Endothelial cell of umbilical vein (primary cell): ENCODE results near the gene CCR4. TPM values are rescaled to one million over a fixed set of nuclear protein-coding genes. Genes with fewer than 3 reads are reported as not detected.
"Not testable (repeated sequence)": the region's sequence is repeated elsewhere in the genome, so short reads cannot be mapped to it uniquely, and the experiment has no call there.

Experiments used
- BruUV-seq: library from RNA; stranded (reverse); fragments of 400-500 nt; replicated peaks from 2 replicates; lab custom pipeline; 2021; lab: Mats Ljungman, UMichigan
- CTCF ChIA-PET: fragments of 300-600, 350-600 bp; sonication (Branson Sonifier 250); formaldehyde crosslinking; loops from one replicate; lab custom pipeline; 2021; ENCODE audit warnings: antibody characterized with exemption, inconsistent platforms; lab: Charles Lee
- POLR2A ChIA-PET: fragments of 300-600, 350-600 bp; sonication (Branson Sonifier 250); formaldehyde crosslinking; loops from one replicate; lab custom pipeline; 2021; ENCODE audit warnings: antibody characterized with exemption, inconsistent platforms; lab: Charles Lee
- DNase-seq: peaks from one replicate; pipeline ENCODE4 v3.0.0-alpha.2; 2011; ENCODE audit warnings: low read depth, low spot score
- FAIRE-seq: peaks from 2 replicates; lab custom pipeline; 2011; peaks lifted over from hg19 to GRCh38; lab: Jason Lieb, UNC
- H2AFZ ChIP-seq: 2 replicates; pipeline ENCODE4 v1.6.0; 2012; ENCODE audit warnings: low read depth, low read length, control low read depth, inconsistent platforms
- H3K27ac ChIP-seq: 2 replicates; pipeline ENCODE4 v1.5.1; 2011; ENCODE audit warnings: low read depth, mild to moderate bottlenecking, control low read depth, low read length, moderate library complexity; ENCODE audit not compliant: insufficient read depth
- H3K27me3 ChIP-seq, 2 experiments: 2 replicates each; pipeline versions ENCODE4 v1.6.0 to v1.6.1; 2011; ENCODE audit warnings: low read length in 2 of 2, mixed read lengths in 1 of 2; ENCODE audit not compliant: control insufficient read depth in 2 of 2, insufficient read depth in 2 of 2
- H3K36me3 ChIP-seq, 2 experiments: 2 replicates in 1 of 2; 3 replicates in 1 of 2; pipeline ENCODE4 v1.5.1; 2011; ENCODE audit warnings: low read length in 2 of 2, mild to moderate bottlenecking in 1 of 2, moderate library complexity in 1 of 2; ENCODE audit not compliant: control insufficient read depth in 2 of 2, insufficient read depth in 2 of 2; ENCODE audit errors: extremely low read depth in 1 of 2
- H3K4me1 ChIP-seq: 3 replicates; pipeline ENCODE4 v1.5.1; 2011; ENCODE audit warnings: mild to moderate bottlenecking, low read length; ENCODE audit not compliant: control insufficient read depth, insufficient read depth; ENCODE audit errors: extremely low read depth
- H3K4me2 ChIP-seq: 2 replicates; pipeline ENCODE4 v1.6.1; 2011; ENCODE audit warnings: low read length, control low read depth, mixed read lengths; ENCODE audit not compliant: insufficient read depth
- H3K4me3 ChIP-seq, 3 experiments: fragments of 200-600 bp in 1 of 3; sonication (generic), shearing (Covaris generic) in 1 of 3; replicated peaks in 1 of 3; 2 replicates each; pipeline ENCODE4 v1.5.1; 2011 to 2016; ENCODE audit warnings: control low read depth in 3 of 3, low read length in 3 of 3, mild to moderate bottlenecking in 2 of 3, inconsistent platforms in 1 of 3, low read depth in 1 of 3, moderate library complexity in 1 of 3; ENCODE audit not compliant: insufficient read depth in 1 of 3
- H3K79me2 ChIP-seq: 2 replicates; pipeline ENCODE4 v1.6.0; 2012; ENCODE audit warnings: low read length, inconsistent platforms; ENCODE audit not compliant: control insufficient read depth, insufficient read depth
- H3K9ac ChIP-seq: replicated peaks from 2 replicates; pipeline ENCODE3; 2011; ENCODE audit warnings: low read length, control low read depth; ENCODE audit not compliant: insufficient read depth; ENCODE audit errors: extremely low read depth
- H3K9me1 ChIP-seq: replicated peaks from 3 replicates; pipeline ENCODE4 v1.6.0; 2011; ENCODE audit warnings: mild to moderate bottlenecking, low read length; ENCODE audit not compliant: control insufficient read depth, insufficient read depth; ENCODE audit errors: extremely low read depth
- H3K9me3 ChIP-seq: replicated peaks from 2 replicates; pipeline ENCODE4 v1.5.1; 2012; ENCODE audit warnings: low read length, inconsistent platforms; ENCODE audit not compliant: control insufficient read depth, insufficient read depth
- H4K20me1 ChIP-seq: replicated peaks from 2 replicates; pipeline ENCODE3; 2011; ENCODE audit warnings: mild to moderate bottlenecking, low read length; ENCODE audit not compliant: control insufficient read depth, insufficient read depth; ENCODE audit errors: extremely low read depth
- FOS ChIP-seq: IDR thresholded peaks from 2 replicates; pipeline ENCODE4 v1.6.1; 2011; ENCODE audit warnings: mild to moderate bottlenecking, low read length, moderate library complexity, borderline replicate concordance; ENCODE audit not compliant: insufficient read depth
- JUN ChIP-seq: IDR thresholded peaks from 2 replicates; pipeline ENCODE4 v1.6.1; 2011; ENCODE audit warnings: borderline replicate concordance, low read depth; ENCODE audit not compliant: insufficient read length, insufficient read depth
- MAX ChIP-seq: IDR thresholded peaks from 2 replicates; pipeline ENCODE4 v1.6.1; 2011; ENCODE audit not compliant: insufficient read depth, insufficient read length
- POLR2A ChIP-seq: IDR thresholded peaks from 2 replicates; pipeline ENCODE4 v1.6.1; 2012; ENCODE audit warnings: low read depth, mild to moderate bottlenecking, control low read depth, low read length
- dilution Hi-C: fragments of 300-500 bp; cut with MboI; formaldehyde crosslinking; loops from one replicate; pipeline ENCODE4 v1.15.0; 2019; ENCODE audit warnings: low sequenced_read_pairs; ENCODE audit not compliant: extremely low pct_ligation_motif_present
- intact Hi-C: fragments of 100-400 bp; cut with micrococcal nuclease; formaldehyde crosslinking; loops from one replicate; pipeline ENCODE4 v1.10.0; 2022
- polyA plus RNA-seq, 4 experiments: library from polyadenylated mRNA; depleted of rRNA in 3 of 4; stranded (reverse) in 3 of 4; unstranded in 1 of 4; fragments of >200 nt; gene quantifications; 2 replicates each; pipeline versions ENCODE4 v1.2.1 to v1.2.3, GENCODE V29; 2011 to 2012; ENCODE audit warnings: missing spikeins in 1 of 4
- total RNA-seq: library from RNA; stranded (reverse); gene quantifications from 2 replicates; pipeline ENCODE4 v1.2.3, GENCODE V29; 2021

Gene CCR4
- total and polyA plus RNA-seq, 2 donors (not counting 3 experiments of a cell fraction or from before 2014, with no cell fraction given) = not detected

GRCh38 chr3:32945136-32945535 is 6.3 kb upstream of the CCR4 start:
- no peaks in the 10 kb centered on the region for H3K27me3 ChIP-seq
- TF ChIP-seq MAX (no peak), FOS (peak; percentile 76), POLR2A (no peak), JUN (no peak)
- no TSS peak for BruUV-seq
- intact Hi-C loops (loop anchor here (5.0 kb wide), 2 partner anchors 187 to 772 kb away; partner anchors contain the start of gene CLASP2), dilution Hi-C loops (no loop called here)
- CTCF ChIA-PET = no interaction called here
- no peak overlapping the region for H3K27ac ChIP-seq
- no peak overlapping the region for H3K4me2 ChIP-seq
- no peaks in the 10 kb centered on the region for H3K9me3 ChIP-seq
- POLR2A ChIA-PET = no interaction called here
- H3K9ac ChIP-seq = no peak overlapping the region
- no peak overlapping the region for H3K4me3 ChIP-seq
- H3K79me2 ChIP-seq = no peaks in the 10 kb centered on the region
- no peaks in the 10 kb centered on the region for H4K20me1 ChIP-seq
- H3K9me1 ChIP-seq = no peaks in the 10 kb centered on the region
- no peak for DNase-seq
- no peaks in the 10 kb centered on the region for H3K4me1 ChIP-seq
- no peaks in the 10 kb centered on the region for H3K36me3 ChIP-seq
- H2AFZ ChIP-seq = no peak overlapping the region
- FAIRE-seq = no peak

- H3K27me3 ChIP-seq, H4K20me1 ChIP-seq, dilution Hi-C loops, H3K9ac ChIP-seq, BruUV-seq, H3K9me1 ChIP-seq, H3K36me3 ChIP-seq, FAIRE-seq, H3K4me1 ChIP-seq, H2AFZ ChIP-seq, DNase-seq, H3K79me2 ChIP-seq, H3K4me2 ChIP-seq, H3K9me3 ChIP-seq, H3K27ac ChIP-seq, H3K4me3 ChIP-seq, POLR2A ChIA-PET: not testable (repeated sequence)
- CTCF ChIA-PET = interaction anchor here (5.1 to 5.8 kb wide), 2 partner anchors 129 to 427 kb away, joined by 45 to 91 read pairs; no protein-coding TSS in a partner anchor
- intact Hi-C loops = loop anchor here (5.0 kb wide), 2 partner anchors 187 to 772 kb away; partner anchors contain the start of gene CLASP2
These were observed 5.8 kb upstream of the CCR4 start for GRCh38 chr3:32945598-32945997.
